GM12864 (cell line): ENCODE data around the gene ALPG.
"Not testable (repeated sequence)": the region's sequence is repeated elsewhere in the genome, so short reads cannot be mapped to it uniquely, and the experiment has no call there.

Source experiments
- DNase-seq: peaks from one replicate; pipeline ENCODE4 v3.0.0-alpha.2; 2011; ENCODE audit warnings: low read depth
- H3K4me3 ChIP-seq: 2 replicates; pipeline ENCODE4 v1.5.1; 2011; ENCODE audit warnings: mild to moderate bottlenecking, low read depth, low read length, control low read depth
- TF ChIP-seq, protein P1 (sequence below): IDR thresholded peaks from 2 replicates; pipeline ENCODE4 v1.5.1; 2011; ENCODE audit warnings: low read depth, mild to moderate bottlenecking, moderate library complexity, low read length, control low read depth, inconsistent platforms; ENCODE audit errors: missing control alignments

ALPG gene

DNA sequence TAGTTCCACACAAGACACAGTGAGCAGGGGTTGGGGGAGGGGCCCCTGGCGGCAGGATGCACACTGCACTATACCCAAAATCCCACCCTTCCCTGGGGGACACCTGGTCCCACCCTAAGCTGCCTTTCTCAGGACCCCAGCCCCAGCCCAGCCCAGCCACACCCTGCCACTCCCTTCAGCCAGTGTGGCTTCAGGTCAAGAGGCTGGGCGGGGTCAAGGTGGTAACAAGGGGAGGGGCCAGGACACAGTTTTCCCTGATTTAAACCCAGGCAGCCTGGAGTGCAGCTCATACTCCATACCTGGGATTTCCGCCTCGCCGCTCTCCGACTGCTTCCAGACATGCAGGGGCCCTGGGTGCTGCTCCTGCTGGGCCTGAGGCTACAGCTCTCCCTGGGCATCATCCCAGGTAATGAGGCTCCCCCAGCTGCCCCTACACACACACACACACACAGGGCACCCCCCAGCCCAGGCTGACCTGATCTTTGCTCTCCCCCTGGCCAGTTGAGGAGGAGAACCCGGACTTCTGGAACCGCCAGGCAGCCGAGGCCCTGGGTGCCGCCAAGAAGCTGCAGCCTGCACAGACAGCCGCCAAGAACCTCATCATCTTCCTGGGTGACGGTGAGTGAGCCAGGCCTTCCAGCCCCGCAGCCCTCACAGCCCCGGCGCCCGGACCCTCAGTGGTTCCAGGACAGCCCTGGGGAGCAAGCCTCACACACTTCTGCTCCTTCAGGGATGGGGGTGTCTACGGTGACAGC is at the start of gene ALPG:
ALPG (plus strand) TSS at position 289 of the 755 bp plus-strand sequence; CDS start at position 340, 51 bp downstream.
- TF ChIP-seq, protein P1, sequence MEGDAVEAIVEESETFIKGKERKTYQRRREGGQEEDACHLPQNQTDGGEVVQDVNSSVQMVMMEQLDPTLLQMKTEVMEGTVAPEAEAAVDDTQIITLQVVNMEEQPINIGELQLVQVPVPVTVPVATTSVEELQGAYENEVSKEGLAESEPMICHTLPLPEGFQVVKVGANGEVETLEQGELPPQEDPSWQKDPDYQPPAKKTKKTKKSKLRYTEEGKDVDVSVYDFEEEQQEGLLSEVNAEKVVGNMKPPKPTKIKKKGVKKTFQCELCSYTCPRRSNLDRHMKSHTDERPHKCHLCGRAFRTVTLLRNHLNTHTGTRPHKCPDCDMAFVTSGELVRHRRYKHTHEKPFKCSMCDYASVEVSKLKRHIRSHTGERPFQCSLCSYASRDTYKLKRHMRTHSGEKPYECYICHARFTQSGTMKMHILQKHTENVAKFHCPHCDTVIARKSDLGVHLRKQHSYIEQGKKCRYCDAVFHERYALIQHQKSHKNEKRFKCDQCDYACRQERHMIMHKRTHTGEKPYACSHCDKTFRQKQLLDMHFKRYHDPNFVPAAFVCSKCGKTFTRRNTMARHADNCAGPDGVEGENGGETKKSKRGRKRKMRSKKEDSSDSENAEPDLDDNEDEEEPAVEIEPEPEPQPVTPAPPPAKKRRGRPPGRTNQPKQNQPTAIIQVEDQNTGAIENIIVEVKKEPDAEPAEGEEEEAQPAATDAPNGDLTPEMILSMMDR: no peak
- DNase-seq: no peak
- H3K4me3 ChIP-seq: no peak within 1 kb of the TSS

DNA sequence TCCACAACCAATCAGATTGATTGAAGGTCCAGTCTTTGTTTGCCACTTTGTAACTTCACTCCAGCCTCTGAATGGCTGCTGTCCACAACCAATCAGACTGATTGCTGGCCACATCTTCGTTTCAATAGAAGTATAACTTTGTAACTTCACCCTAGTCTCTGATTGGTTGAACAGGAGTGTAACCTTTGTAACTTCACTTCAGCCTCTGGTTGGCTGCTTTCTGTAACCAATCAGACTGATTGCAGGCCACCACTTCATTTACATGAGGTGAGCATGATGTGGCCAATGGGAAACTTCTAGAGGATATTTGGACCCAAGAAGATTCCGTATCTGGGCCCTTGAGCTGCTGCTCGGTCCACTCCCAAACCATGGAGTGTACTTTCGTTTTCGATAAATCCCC is 45.0 kb upstream of the ALPG start:
- TF ChIP-seq, protein P1: no peak
- H3K4me3 ChIP-seq: no peak overlapping the region
- DNase-seq: no peak

DNA sequence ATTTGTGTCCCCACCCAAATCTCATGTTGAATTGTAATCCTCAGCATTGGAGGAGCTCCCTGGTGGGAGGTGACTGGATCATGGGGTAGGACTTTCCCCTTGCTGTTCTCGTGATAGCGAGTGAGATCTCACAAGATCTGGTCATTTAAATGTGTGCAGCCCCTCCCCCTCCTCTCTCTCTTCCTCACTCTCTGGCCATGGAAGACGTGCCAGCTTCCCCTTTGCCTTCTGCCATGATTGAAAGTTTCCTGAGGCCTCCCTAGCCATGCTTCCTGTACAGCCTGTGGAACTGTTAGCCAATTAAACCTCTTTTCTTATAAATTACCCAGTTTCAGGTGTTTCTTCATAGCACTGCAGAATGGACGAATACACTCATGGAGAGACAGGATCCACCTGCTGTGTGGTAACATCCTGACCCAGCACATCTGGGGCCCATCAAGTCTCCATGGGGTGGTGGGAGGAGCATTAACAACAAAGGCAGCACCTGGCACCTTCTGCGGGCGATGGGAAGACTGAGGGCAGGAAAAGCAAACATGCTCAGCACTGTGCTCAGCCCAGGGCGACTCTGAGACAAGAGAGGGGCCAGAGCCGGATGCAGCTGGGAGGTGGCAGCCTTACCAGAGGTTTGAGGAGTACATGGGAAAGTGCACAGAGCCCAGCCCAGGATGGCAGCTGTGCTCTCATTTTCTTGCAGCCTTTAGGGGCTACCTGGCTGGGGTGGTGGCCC is 44.3 kb upstream of the ALPG start:
- TF ChIP-seq, protein P1: no peak
- no peak for DNase-seq
- H3K4me3 ChIP-seq: no peak overlapping the region

DNA sequence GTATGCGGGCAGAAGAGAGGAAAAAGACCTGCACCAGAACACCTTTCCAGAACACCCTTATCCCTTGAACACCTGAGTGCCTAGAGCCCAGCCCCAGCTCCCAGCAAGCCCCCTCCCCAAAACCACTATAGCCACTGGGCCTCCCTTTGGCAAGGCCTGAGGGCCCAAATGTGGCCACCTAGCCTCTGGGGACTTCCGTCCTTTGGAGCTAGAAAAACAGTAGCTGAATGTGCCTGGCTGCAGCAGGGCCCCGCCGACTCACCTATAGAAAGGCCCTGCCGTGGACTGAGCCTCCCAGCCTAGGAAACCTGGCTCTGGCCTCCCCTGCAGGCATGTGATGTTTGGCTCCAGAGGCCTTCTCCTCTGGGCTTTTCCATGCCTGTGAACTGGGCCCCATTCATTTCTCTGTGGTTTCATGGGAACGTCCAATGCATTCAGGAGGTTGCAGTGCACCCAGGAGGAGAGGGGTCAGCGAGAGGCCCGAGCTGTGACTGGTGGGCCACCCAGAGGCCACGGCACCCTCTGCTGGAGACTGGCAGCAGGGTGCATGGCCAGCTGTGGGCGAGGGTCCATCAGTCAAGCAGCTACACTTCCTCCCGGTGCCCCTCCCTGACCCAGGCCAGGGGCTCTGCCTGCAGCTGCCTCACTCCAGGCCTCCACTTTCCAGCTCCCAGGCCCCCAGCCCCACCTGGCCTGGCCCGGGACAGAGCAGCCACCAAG is 43.4 kb upstream of the ALPG start:
- H3K4me3 ChIP-seq: peak overlapping the region; percentile 5; the same call in 1 of the 2 replicates
- TF ChIP-seq, protein P1: peak; percentile 27
- not testable (repeated sequence) for DNase-seq

DNA sequence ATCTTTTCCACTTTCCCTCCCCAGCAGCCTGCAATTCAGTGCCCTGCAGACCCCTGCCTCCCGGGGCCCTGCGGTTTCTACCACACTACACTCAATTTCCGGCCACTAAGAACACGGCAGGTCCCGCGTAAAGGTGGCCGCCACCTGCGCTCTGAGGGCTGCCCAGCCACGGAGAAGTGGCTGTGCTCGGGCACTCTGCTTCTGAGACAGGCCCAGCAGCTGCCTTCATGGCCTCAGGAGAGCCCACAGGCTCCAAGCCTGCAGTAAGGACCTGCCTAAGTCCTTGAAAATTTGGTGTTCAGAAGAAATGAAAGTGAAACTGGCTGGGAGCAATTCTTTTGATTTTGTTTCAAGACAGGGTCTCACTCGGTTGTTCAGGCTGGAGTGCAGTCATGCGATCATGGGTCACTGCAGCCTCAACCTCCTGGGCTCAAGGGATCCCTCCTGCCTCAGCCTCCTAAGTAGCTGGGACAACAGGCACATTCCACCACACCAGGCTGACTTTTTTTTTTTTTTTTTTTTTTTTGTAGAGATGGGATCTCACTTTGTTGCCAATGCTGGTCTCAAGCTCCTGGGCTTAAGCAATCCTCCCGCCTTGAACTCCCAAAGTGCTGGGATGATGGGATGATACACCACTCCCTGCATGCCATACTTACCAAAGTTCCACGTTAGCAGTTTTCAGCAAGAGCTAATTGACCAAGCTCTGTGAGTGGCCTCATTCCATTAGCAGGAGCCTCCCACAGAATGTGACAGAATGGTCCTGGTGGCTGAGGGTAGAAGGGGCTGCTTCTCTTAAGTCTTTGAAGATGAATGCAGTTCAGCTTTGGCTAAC is 42.6 kb upstream of the ALPG start:
- TF ChIP-seq, protein P1: no peak
- H3K4me3 ChIP-seq: peak overlapping the region; percentile 5; the same call in 1 of the 2 replicates
- DNase-seq: peak; percentile 19

DNA sequence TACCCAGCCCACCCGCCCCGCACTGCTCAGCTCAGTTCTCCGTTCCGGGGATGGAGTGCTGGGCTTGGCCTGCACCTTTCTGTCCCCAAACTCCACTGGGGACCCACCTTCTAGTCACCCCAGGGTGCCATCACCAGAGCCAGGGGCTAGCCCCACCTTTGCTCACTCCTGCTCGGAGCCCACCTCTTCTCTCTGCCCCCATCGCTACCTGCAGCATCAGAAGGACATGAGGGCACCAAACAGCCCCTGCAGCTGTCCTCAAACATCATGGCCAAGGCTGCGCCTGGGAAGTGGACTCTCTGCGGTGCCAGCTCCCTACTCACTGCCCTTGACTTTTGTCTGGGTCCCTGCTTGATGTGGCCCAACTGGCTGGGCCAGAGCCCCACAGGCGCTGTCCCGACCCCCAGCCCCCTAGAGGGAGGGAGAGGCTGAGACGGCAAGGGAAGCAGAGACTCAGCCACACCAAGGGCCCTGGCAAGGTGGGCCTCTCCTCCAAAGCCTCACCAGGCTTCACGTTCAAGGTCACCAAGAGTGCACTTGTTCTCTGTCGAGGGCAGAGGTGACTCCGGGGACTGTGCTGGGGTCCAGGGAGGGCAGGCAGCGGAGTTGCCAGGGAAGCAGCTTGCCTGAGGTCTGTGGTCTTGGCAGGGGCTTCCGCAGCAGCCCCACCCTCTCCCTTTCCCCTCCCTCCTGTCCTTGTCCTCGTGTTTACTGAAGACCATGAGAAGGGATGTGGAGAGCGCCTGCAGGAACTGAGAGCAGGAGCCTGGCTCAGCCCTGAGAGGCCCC is 41.6 kb upstream of the ALPG start:
- DNase-seq, H3K4me3 ChIP-seq: not testable (repeated sequence)
